Skeletal muscle satellite cell (primary cell): ENCODE data around the gene FARS2.

Source experiments
- H3K27me3 ChIP-seq: 2 replicates; pipeline ENCODE4 v1.7.0; 2013; ENCODE audit warnings: low read length; ENCODE audit not compliant: control insufficient read depth, insufficient read depth
- H3K36me3 ChIP-seq: 2 replicates; pipeline ENCODE4 v1.7.0; 2013; ENCODE audit warnings: mild to moderate bottlenecking, control low read depth, low read length; ENCODE audit not compliant: insufficient read depth
- H3K4me1 ChIP-seq: 2 replicates; pipeline ENCODE4 v1.7.0; 2013; ENCODE audit warnings: low read length; ENCODE audit not compliant: control insufficient read depth, insufficient read depth
- H3K4me2 ChIP-seq: 2 replicates; pipeline ENCODE4 v1.7.0; 2013; ENCODE audit warnings: mild to moderate bottlenecking, low read length
- H3K4me3 ChIP-seq: 2 replicates; pipeline ENCODE4 v1.7.0; 2013; ENCODE audit warnings: low read length
- H3K9ac ChIP-seq: 2 replicates; pipeline ENCODE4 v1.7.0; 2013; ENCODE audit warnings: mild to moderate bottlenecking, low read depth, low read length, moderate library complexity
- H3K9me3 ChIP-seq: replicated peaks from 2 replicates; pipeline ENCODE4 v1.7.0; 2013; ENCODE audit warnings: mild to moderate bottlenecking, control low read depth, low read length

The FARS2 gene

GRCh38 chr6:5670811-5671561 lies 409.7 kb downstream of the FARS2 start:
- Histone ChIP-seq H3K9ac (peak overlapping the region; percentile 69), H3K9me3 (no peaks in the 10 kb centered on the region), H3K27me3 (no peaks in the 10 kb centered on the region), H3K4me2 (peak overlapping the region; percentile 13), H3K36me3 (no peaks in the 10 kb centered on the region), H3K4me1 (peaks cover 35% of the 10 kb centered on the region), H3K4me3 (no peak overlapping the region)

- Histone ChIP-seq H3K36me3 (no peaks in the 10 kb centered on the region), H3K9ac (peak overlapping the region; percentile 69), H3K4me1 (peaks cover 40% of the 10 kb centered on the region), H3K4me3 (peak overlapping the region; percentile 20), H3K4me2 (peak overlapping the region; percentile 68), H3K9me3 (no peaks in the 10 kb centered on the region), H3K27me3 (no peaks in the 10 kb centered on the region)
These were observed 410.6 kb downstream of the FARS2 start for GRCh38 chr6:5671601-5672559.

GRCh38 chr6:5672581-5673011 lies 411.3 kb downstream of the FARS2 start:
- Histone ChIP-seq H3K27me3 (no peaks in the 10 kb centered on the region), H3K36me3 (no peaks in the 10 kb centered on the region), H3K4me2 (peak overlapping the region; percentile 68), H3K4me1 (peaks cover 47% of the 10 kb centered on the region), H3K4me3 (peak overlapping the region; percentile 20), H3K9me3 (no peaks in the 10 kb centered on the region), H3K9ac (peak overlapping the region; percentile 69)

GRCh38 chr6:5673019-5673790 lies 411.9 kb downstream of the FARS2 start:
- Histone ChIP-seq H3K4me2 (peak overlapping the region; percentile 21), H3K9me3 (no peaks in the 10 kb centered on the region), H3K4me1 (peaks cover 49% of the 10 kb centered on the region), H3K27me3 (no peaks in the 10 kb centered on the region), H3K4me3 (no peak overlapping the region), H3K36me3 (no peaks in the 10 kb centered on the region), H3K9ac (peak overlapping the region; percentile 26)

DNA sequence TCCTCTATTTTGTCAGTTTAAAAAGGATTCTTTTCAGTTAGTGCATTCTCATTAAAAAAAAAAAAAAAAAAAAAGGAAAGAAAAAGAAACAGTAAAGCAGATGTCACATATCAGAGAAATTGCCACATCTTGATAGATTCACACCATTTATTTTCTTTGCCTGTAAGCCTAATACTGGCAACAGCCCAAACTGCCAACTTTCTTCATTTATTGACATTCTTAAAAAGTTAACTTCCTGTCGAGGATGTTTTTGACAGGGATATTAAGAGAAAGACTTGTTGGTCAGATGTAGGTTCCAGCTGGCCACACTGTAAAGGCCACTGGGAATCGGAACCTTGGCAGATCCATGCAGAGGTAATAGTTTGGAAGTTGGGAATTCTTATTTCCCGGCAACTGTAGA lies 412.8 kb downstream of the FARS2 start:
- H3K4me2 ChIP-seq: no peak overlapping the region
- no peaks in the 10 kb centered on the region for H3K36me3 ChIP-seq
- no peaks in the 10 kb centered on the region for H3K27me3 ChIP-seq
- no peak overlapping the region for H3K9ac ChIP-seq
- H3K4me3 ChIP-seq: no peak overlapping the region
- H3K9me3 ChIP-seq: no peaks in the 10 kb centered on the region
- H3K4me1 ChIP-seq: peaks cover 49% of the 10 kb centered on the region

GRCh38 chr6:5674721-5675120 lies 413.4 kb downstream of the FARS2 start:
- no peaks in the 10 kb centered on the region for H3K27me3 ChIP-seq
- no peak overlapping the region for H3K4me2 ChIP-seq
- H3K9me3 ChIP-seq: no peaks in the 10 kb centered on the region
- no peak overlapping the region for H3K9ac ChIP-seq
- no peaks in the 10 kb centered on the region for H3K36me3 ChIP-seq
- H3K4me3 ChIP-seq: no peak overlapping the region
- H3K4me1 ChIP-seq: peaks cover 47% of the 10 kb centered on the region

GRCh38 chr6:5676701-5677100 lies 415.4 kb downstream of the FARS2 start:
- H3K4me1 ChIP-seq: peaks cover 28% of the 10 kb centered on the region
- H3K36me3 ChIP-seq: no peaks in the 10 kb centered on the region
- H3K4me3 ChIP-seq: no peak overlapping the region
- H3K27me3 ChIP-seq: no peaks in the 10 kb centered on the region
- no peak overlapping the region for H3K4me2 ChIP-seq
- H3K9me3 ChIP-seq: no peaks in the 10 kb centered on the region
- H3K9ac ChIP-seq: no peak overlapping the region

DNA sequence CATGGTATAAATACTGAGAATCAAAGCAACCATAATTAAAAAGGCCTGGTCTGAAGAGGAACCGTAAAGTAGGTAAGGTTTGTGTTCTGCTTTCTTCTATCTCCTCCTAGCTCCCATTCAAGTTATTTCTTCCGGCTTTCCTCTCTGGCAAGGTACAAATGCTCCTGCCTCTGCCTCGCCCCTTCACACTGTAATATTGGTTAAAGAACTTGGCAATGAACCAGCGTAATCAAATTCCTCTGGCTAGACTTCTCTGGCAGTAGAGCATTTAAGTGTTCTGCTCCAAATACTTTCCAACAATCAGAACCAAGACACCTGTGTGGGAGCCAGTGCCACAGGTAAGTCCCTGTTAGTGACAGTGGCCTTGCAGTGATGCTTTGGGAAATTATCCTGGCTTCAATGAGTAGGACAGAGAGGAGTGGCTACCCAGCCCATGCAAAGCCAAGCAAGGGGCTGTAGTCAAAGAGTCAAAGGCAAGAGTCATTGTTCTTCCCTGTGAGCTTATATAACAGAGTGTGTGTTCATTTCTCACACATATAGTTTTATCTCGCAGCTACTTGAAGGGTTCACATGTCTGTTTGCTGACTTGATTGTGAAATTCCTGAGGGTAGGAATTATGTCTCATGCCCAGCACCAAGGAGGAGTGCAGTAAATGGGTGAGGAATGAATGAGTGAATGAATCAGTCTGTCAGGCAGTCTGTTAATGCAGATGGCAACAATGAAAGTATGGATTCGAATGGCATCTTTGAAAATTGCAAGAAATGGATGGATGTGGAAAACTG lies 416.1 kb downstream of the FARS2 start:
- H3K4me1 ChIP-seq: peaks cover 21% of the 10 kb centered on the region
- no peak overlapping the region for H3K4me3 ChIP-seq
- H3K9ac ChIP-seq: no peak overlapping the region
- H3K9me3 ChIP-seq: no peaks in the 10 kb centered on the region
- no peaks in the 10 kb centered on the region for H3K36me3 ChIP-seq
- H3K27me3 ChIP-seq: no peaks in the 10 kb centered on the region
- no peak overlapping the region for H3K4me2 ChIP-seq

DNA sequence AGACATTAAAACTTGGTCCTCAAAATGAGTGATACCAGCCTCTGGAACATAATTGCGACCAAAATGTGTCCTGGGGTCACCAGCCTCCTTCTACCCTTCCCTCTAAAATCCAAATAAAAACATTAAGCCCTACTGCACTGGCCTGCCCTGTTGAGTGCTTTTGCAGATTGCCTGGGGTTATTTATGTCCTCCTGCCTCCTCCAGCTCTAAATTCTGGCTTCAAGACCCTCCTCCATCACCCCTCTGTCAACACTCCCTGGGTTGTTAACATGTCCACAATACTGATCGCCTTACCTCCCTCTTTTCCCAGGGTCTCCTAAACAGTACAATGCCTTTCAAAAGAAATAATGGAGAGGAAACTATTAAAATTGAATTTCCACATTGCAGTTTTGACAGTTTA lies 418.0 kb downstream of the FARS2 start:
- Histone ChIP-seq H3K4me2 (no peak overlapping the region), H3K4me1 (peaks cover 17% of the 10 kb centered on the region), H3K9me3 (no peaks in the 10 kb centered on the region), H3K9ac (no peak overlapping the region), H3K27me3 (no peaks in the 10 kb centered on the region), H3K4me3 (no peak overlapping the region), H3K36me3 (no peaks in the 10 kb centered on the region)

DNA sequence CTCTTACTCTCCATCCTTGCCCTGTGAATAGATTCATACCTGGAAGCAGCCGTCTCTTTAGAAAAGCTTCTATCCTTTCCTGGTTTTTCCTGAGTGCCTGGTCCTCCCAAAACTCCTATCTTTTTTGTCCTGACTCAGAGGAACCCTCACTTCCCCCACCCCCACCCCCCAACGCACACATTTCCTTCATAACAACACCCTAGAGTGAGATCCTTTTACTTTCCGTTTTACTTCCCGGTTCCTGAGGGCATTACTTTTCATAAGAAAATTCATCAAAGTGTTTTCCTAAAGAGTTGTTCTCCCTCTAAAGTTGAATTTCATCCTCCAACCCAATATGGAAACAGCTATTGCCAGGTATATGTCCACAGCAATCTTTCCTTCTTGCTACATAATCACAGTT lies 418.4 kb downstream of the FARS2 start:
- H3K9me3 ChIP-seq: no peaks in the 10 kb centered on the region
- no peak overlapping the region for H3K4me3 ChIP-seq
- H3K36me3 ChIP-seq: no peaks in the 10 kb centered on the region
- H3K4me2 ChIP-seq: no peak overlapping the region
- no peak overlapping the region for H3K9ac ChIP-seq
- H3K27me3 ChIP-seq: no peaks in the 10 kb centered on the region
- H3K4me1 ChIP-seq: peaks cover 21% of the 10 kb centered on the region
